ENCODE data around the gene SLC4A1. TPM values are rescaled to one million over a fixed set of nuclear protein-coding genes. Genes with fewer than 3 reads are reported as not detected.

Gene SLC4A1
- total RNA-seq, 1 experiment from 2014 or later: 0.04 TPM

DNA sequence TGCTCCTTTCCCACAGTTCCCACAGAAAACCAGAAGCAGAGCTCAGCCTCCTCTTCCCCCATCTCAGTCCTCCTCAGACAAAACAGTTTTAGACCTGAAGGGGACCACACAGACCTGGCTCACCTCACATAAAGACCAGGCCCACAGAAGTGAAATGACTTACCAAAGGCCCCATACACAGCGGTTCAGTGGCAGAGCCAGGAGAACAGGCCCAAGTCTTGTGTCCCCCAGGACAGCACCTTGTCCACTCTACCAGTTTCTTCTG, 53.8 kb downstream of the SLC4A1 start:
- H3K36me3 ChIP-seq: peaks cover 52% of the 10 kb centered on the region
- peaks cover 6% of the 10 kb centered on the region; the same call in 1 of the 2 replicates for H3K4me1 ChIP-seq
- H3K4me3 ChIP-seq: no peak overlapping the region

GRCh38 chr17:44213403-44214229, 54.3 kb downstream of the SLC4A1 start:
- H3K27me3 ChIP-seq: no peaks in the 10 kb centered on the region
- DNase-seq: no peak
- no peak overlapping the region for H3K4me3 ChIP-seq
- peaks cover 58% of the 10 kb centered on the region for H3K36me3 ChIP-seq
- H3K27ac ChIP-seq: no peak overlapping the region
- H3K4me1 ChIP-seq: peaks cover 6% of the 10 kb centered on the region; the same call in 1 of the 2 replicates
- no peaks in the 10 kb centered on the region for H3K9me3 ChIP-seq (replicated peaks)

More for the DNA sequence above, 53.8 kb downstream of the SLC4A1 start:
- no peaks in the 10 kb centered on the region for H3K27me3 ChIP-seq
- H3K27ac ChIP-seq: no peak overlapping the region
- no peak for DNase-seq
- no peaks in the 10 kb centered on the region for H3K9me3 ChIP-seq (replicated peaks)

DNA sequence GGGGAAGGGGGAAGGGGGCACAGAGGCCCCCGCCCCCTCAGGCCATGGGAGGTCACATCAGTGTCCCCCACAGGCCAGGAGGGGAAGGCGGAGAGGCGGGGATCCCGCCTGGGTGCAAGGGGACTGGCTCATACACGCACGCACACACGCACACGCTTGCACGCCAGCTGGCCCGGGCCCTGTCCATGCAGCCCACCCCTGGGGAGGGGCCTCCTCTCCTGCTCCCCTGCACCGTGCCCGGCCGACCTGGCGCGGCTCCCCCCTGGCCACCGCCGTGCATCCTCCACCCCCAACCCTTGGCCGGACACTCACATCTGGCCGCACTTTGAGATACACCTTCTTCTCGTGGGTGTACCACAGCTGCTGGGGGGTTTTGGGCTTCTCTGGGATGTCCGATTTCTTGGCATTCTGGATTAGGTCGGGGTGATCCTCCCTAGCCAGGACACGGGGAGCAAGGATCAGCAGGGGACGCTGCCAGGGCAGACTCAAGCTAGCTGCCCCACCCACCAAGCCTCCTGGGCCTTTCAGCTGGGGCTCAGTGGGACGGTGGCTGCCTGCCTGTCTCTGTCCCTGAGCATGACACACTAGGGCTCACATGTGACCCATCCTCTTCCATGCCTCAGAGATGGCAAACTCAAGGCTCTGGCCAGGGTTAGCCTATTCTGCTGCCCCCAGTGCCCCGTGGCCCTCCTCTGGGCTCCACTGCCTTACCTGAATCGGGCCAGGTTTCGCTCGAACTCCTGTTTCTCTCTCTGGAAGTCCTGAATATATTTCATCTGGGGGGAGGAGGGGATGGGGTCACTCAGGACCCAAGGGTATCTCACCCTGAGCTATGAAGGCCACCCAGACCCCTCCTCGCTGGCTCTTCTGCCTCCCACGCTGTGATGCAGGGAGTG, 55.2 kb downstream of the SLC4A1 start:
- Histone ChIP-seq H3K27ac (no peak overlapping the region), H3K4me1 (peaks cover 3% of the 10 kb centered on the region; the same call in 1 of the 2 replicates), H3K36me3 (peaks cover 64% of the 10 kb centered on the region), H3K4me3 (no peak overlapping the region), H3K9me3 (replicated peaks) (no peaks in the 10 kb centered on the region), H3K27me3 (no peaks in the 10 kb centered on the region)
- no peak for DNase-seq

- Histone ChIP-seq H3K27me3 (no peaks in the 10 kb centered on the region), H3K27ac (no peak overlapping the region), H3K4me1 (no peaks in the 10 kb centered on the region), H3K9me3 (replicated peaks) (no peaks in the 10 kb centered on the region), H3K36me3 (peaks cover 69% of the 10 kb centered on the region), H3K4me3 (no peak overlapping the region)
- DNase-seq: no peak
These were observed 56.4 kb downstream of the SLC4A1 start for GRCh38 chr17:44211281-44212265.

GRCh38 chr17:44210342-44211192, 57.4 kb downstream of the SLC4A1 start:
- H3K4me3 ChIP-seq: no peak overlapping the region
- H3K27me3 ChIP-seq: no peaks in the 10 kb centered on the region
- no peaks in the 10 kb centered on the region for H3K9me3 ChIP-seq (replicated peaks)
- H3K27ac ChIP-seq: no peak overlapping the region
- no peak for DNase-seq
- H3K4me1 ChIP-seq: no peaks in the 10 kb centered on the region
- peaks cover 59% of the 10 kb centered on the region for H3K36me3 ChIP-seq

- Histone ChIP-seq H3K36me3 (peaks cover 52% of the 10 kb centered on the region), H3K27ac (no peak overlapping the region)
- DNase-seq: no peak
These were observed 58.1 kb downstream of the SLC4A1 start for GRCh38 chr17:44209786-44210341.

DNA sequence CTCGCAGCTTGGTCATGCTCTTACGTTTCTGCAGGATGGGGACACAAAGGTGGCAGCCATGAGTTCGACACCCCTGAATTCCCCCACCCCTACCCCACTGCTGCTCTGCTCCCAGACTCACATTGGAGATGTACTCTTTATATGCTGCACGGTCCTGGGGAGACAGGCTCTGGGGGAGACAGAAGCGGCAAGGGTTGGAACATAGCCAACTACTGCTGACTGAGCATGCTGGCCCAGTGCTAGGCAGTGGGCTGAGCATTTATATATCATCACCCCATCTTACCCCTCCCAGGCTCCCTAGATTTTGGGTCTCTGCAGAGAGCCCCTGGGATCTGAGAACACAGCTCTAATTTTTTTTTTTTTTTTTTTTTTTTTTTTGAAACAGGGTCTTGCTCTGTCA, 60.2 kb downstream of the SLC4A1 start:
- Histone ChIP-seq H3K36me3 (peaks cover 40% of the 10 kb centered on the region), H3K4me3 (no peak overlapping the region), H3K27ac (no peak overlapping the region)

More at GRCh38 chr17:44209786-44210341, 58.1 kb downstream of the SLC4A1 start:
- Histone ChIP-seq H3K4me1 (no peaks in the 10 kb centered on the region), H3K4me3 (no peak overlapping the region), H3K27me3 (no peaks in the 10 kb centered on the region), H3K9me3 (replicated peaks) (no peaks in the 10 kb centered on the region)

DNA sequence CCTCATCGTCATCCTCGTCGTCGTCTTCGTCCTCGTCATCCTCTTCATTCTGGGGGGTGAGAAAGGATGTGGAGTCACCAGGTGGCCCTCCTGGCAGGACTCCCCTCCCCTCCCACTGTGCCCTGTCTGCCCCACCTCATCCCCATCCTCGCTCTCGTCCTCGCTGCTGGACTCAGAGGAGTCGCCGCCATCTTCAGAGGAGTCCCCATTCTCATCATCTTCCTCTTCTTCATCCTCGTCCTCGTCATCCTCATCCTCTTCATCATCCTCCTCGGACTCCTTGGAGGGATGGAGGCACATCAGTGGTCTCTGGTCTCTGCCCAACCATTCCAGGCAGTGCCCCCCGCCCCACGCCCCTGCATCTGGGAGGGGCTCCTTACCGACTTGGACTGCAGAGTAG, 60.6 kb downstream of the SLC4A1 start:
- Histone ChIP-seq H3K4me1 (peaks cover 4% of the 10 kb centered on the region; the same call in 1 of the 2 replicates), H3K36me3 (peaks cover 40% of the 10 kb centered on the region)

More for the DNA sequence above, 60.2 kb downstream of the SLC4A1 start:
- Histone ChIP-seq H3K4me1 (peaks cover 4% of the 10 kb centered on the region; the same call in 1 of the 2 replicates), H3K9me3 (replicated peaks) (no peaks in the 10 kb centered on the region), H3K27me3 (no peaks in the 10 kb centered on the region)
- no peak for DNase-seq

DNA sequence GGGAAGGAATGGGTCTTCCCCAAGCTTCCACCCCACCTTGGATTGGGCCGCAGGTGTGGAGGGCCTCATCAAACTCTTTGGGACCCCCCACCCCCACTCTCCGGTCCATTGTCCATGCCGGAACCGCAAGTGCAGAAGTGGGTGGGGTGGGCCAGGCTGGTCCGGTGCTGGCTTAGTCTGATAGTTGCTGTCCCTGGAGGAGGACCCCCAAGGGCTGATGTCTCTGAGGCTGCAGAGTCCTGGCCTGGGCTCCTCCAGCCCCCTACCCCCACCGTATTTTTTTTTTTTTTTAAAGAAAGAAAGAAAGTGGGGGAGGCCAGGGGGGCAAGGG, 61.1 kb downstream of the SLC4A1 start:
- Histone ChIP-seq H3K36me3 (peaks cover 40% of the 10 kb centered on the region), H3K27me3 (no peaks in the 10 kb centered on the region), H3K27ac (no peak overlapping the region), H3K4me3 (no peak overlapping the region), H3K4me1 (peaks cover 4% of the 10 kb centered on the region; the same call in 1 of the 2 replicates), H3K9me3 (replicated peaks) (no peaks in the 10 kb centered on the region)
- DNase-seq: no peak

More for the DNA sequence above, 60.6 kb downstream of the SLC4A1 start:
- H3K27me3 ChIP-seq: no peaks in the 10 kb centered on the region
- no peaks in the 10 kb centered on the region for H3K9me3 ChIP-seq (replicated peaks)
- no peak overlapping the region for H3K27ac ChIP-seq
- no peak for DNase-seq
- no peak overlapping the region for H3K4me3 ChIP-seq

DNA sequence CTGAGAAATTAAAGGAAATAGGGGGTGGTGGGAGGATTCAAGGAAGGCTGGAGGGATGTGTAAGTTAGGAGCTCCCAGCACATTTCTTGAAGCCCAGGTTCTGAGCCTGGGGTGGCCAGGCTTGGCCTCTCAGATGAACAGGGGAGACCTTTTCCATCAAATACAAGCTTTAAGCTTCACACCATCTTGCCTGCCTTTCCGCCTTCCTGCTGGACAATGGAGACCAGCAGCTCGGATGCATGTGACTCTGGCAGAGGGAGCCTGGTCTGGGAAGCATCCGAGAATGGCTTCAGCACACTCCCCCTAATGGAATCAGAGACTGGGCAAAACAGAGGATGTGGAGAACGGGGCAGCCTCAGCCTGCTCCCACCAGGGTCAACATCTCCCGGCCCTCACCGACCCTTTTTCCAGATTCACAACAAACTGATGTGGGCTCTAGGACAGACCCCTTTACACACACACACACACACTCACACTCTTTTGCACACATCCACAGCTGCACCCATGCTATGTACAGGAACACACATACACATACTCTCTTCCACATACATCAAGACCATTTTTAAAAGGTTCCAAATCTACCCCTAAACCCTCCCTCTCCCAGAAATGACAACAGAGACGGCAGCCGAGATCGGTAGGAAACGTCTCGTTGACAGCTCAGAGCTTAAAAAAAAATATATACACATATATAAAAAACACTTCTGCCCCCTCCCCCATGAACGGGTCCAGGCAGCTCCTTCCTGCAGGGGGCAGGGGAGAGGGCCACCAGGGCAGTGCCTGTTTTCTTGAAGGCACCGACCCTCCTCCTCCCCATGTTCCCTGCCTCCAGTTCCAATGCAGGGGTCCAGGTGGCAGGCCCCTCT, 61.7 kb downstream of the SLC4A1 start:
- peaks cover 35% of the 10 kb centered on the region for H3K36me3 ChIP-seq
- peaks cover 4% of the 10 kb centered on the region; the same call in 1 of the 2 replicates for H3K4me1 ChIP-seq
- DNase-seq: no peak
- no peaks in the 10 kb centered on the region for H3K27me3 ChIP-seq
- H3K4me3 ChIP-seq: no peak overlapping the region
- H3K9me3 ChIP-seq (replicated peaks): no peaks in the 10 kb centered on the region
- H3K27ac ChIP-seq: no peak overlapping the region

DNA sequence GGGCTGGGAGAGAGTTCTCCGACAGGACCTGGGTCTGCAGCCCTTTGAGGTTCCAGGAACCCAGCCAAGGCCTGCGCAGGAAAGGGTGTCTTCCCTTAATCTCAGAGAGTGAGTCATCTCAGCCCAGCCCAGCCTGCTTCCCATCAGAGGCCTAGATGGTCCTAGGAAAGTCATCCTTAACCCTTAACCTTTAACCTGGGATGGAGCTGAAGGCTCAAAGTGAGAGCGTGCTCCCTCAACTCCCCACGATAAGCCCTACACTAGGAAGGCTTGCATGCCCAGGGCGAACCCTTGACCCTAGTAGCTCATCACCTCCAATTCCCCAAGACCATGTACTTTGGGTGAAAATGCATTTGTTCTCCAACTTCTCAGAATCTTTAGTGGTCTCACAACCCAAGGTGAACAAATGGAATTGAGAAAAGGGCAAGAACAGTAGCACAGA, 63.5 kb downstream of the SLC4A1 start:
- DNase-seq: no peak
- peaks cover 4% of the 10 kb centered on the region; the same call in 1 of the 2 replicates for H3K4me1 ChIP-seq
- peaks cover 21% of the 10 kb centered on the region for H3K36me3 ChIP-seq
- H3K9me3 ChIP-seq (replicated peaks): no peaks in the 10 kb centered on the region
- no peaks in the 10 kb centered on the region for H3K27me3 ChIP-seq
- H3K4me3 ChIP-seq: no peak overlapping the region
- H3K27ac ChIP-seq: no peak overlapping the region

GRCh38 chr17:44203731-44204440, 64.0 kb downstream of the SLC4A1 start:
- peaks cover 4% of the 10 kb centered on the region; the same call in 1 of the 2 replicates for H3K4me1 ChIP-seq
- no peaks in the 10 kb centered on the region for H3K9me3 ChIP-seq (replicated peaks)
- no peaks in the 10 kb centered on the region for H3K27me3 ChIP-seq
- no peak overlapping the region for H3K4me3 ChIP-seq
- peak; percentile 63 to 80 for DNase-seq
- H3K36me3 ChIP-seq: peaks cover 17% of the 10 kb centered on the region
- no peak overlapping the region for H3K27ac ChIP-seq
